Esophagus muscularis mucosa (tissue), 4 donors: ENCODE data around the gene MBD3L2B.

Source experiments
- CTCF ChIP-seq, 3 experiments: fragments of 200-600 bp in 2 of 3; fragments of 450-650 bp in 1 of 3; sonication (generic) in 2 of 3; IDR thresholded peaks; one replicate each; pipeline ENCODE4 v1.5.1; 2017 to 2019; ENCODE audit warnings: antibody characterized with exemption in 3 of 3, mild to moderate bottlenecking in 2 of 3, moderate library complexity in 1 of 3
- EP300 ChIP-seq: sonication (generic); formaldehyde crosslinking; IDR thresholded peaks from one replicate; pipeline ENCODE4 v1.6.1; 2017; ENCODE audit warnings: antibody characterized with exemption
- POLR2A ChIP-seq: fragments of 450-650 bp; IDR thresholded peaks from one replicate; pipeline ENCODE4 v1.6.1; 2017; ENCODE audit warnings: antibody characterized with exemption, moderate library complexity, mild to moderate bottlenecking, low read depth
- POLR2AphosphoS5 ChIP-seq, 2 donors: sonication (generic); formaldehyde crosslinking; IDR thresholded peaks; one replicate each; pipeline ENCODE4 v1.6.1; 2017; ENCODE audit warnings: antibody characterized with exemption in 2 of 2

DNA sequence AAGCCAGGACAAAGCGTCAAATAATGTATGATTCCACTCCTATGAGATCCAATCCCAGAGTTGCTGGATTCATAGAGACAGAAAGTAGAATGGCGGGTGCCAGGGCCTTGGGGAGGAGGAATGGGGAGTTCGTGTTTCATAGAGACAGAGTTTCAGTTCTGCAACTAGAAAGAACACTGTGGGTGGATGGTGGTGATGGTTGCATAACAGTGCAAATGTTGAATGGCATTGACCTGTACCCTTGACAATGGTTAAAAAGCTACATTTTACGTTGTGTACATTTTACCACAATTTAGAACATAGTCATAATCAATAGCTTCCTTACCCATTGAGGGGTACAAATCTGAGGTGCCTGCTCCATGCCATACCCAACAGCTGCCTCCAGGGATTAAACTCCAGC lies 33.4 kb downstream of the MBD3L2B start:
- no peak for TF ChIP-seq CTCF (IDR thresholded peaks at IDR 0.05)
- TF ChIP-seq EP300, result no peak
- TF ChIP-seq POLR2AphosphoS5 (IDR thresholded peaks at IDR 0.05), result no peak
- TF ChIP-seq POLR2A, result no peak
